ENCODE measurements around the gene MAFG. TPM values are rescaled to one million over a fixed set of nuclear protein-coding genes. Genes with fewer than 3 reads are reported as not detected.
A peak's percentile ranks its signal among the peaks of the same experiment; 100 is the strongest.

The MAFG gene
- total and polyA plus RNA-seq, 2 of the 13 experiments (the other 11 are each of a cell fraction or from before 2014, with no cell fraction given) = 14.5 to 20.0 TPM

DNA sequence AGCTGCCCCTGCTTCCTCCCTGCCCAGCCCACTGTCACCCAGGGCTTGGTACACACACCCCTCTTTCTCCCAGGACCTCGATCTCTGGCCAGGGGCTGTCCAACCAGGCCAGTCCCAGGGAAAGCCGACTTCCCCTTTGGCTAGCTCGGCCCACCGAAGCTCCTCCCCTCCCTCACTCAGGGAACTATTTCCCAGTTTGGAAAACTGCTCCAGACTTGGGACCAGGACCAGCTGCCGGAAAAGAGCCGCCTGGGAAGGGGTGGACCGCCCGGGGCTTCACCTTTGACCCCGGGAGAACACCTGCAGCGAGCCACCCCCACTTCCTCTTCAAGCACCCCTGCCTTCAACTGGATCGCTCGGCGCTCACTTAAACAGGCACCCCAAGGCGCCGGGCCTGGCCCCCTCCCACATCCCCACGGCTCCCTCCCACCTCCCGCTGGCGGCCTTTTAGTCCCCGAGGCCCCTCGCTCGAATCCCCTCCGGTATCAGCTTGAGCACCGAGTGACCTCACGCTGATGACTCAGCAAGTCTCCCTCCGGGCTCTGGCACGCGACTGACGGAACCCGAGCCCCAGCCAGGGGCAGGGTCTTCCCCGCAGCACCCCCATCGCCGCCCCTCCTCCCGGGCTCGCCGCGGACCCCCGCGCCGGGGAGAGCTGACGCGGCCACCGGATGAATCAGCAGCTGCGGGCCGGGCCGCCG is 934 bp downstream of the MAFG start (continued):
- no peak; the same call in 1 of the 2 replicates for TF ChIP-seq AHR (CRISPR knock-in tag; IDR thresholded peaks at IDR 0.05)
- TF ChIP-seq ZSCAN29 (CRISPR knock-in tag; conservative IDR thresholded peaks at IDR 0.05) = no peak; the same call in 1 of the 2 replicates
- no peak for TF ChIP-seq FOXP1 (IDR thresholded peaks at IDR 0.05)
- no peak for TF ChIP-seq FOXP1 (CRISPR knock-in tag; IDR thresholded peaks at IDR 0.05)
- no peak for TF ChIP-seq ZFP62 (CRISPR knock-in tag; IDR thresholded peaks at IDR 0.05)
- TF ChIP-seq FOXJ3 (CRISPR knock-in tag; IDR thresholded peaks at IDR 0.05; ENCODE audit: borderline replicate concordance) = no peak
- peak; percentile 29; the same call in 1 of the 2 replicates for TF ChIP-seq ZNF335 (CRISPR knock-in tag; IDR thresholded peaks at IDR 0.05)
- no peak; the same call in 1 of the 2 replicates for TF ChIP-seq ZNF543 (CRISPR knock-in tag; IDR thresholded peaks at IDR 0.05)
- TF ChIP-seq ZNF883 (CRISPR knock-in tag; IDR thresholded peaks at IDR 0.05; ENCODE audit: not compliant biosample characterization) = peak; percentile 40
- TF ChIP-seq, protein P1, sequence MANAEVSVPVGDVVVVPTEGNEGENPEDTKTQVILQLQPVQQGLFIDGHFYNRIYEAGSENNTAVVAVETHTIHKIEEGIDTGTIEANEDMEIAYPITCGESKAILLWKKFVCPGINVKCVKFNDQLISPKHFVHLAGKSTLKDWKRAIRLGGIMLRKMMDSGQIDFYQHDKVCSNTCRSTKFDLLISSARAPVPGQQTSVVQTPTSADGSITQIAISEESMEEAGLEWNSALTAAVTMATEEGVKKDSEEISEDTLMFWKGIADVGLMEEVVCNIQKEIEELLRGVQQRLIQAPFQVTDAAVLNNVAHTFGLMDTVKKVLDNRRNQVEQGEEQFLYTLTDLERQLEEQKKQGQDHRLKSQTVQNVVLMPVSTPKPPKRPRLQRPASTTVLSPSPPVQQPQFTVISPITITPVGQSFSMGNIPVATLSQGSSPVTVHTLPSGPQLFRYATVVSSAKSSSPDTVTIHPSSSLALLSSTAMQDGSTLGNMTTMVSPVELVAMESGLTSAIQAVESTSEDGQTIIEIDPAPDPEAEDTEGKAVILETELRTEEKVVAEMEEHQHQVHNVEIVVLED (CRISPR knock-in tag; IDR thresholded peaks at IDR 0.05; ENCODE audit: borderline replicate concordance) = peak; percentile 61; the same call in 1 of the 2 replicates
- peak; percentile 74; the same call in 1 of the 2 replicates for TF ChIP-seq MYC (CRISPR knock-in tag; IDR thresholded peaks at IDR 0.05; ENCODE audit: borderline replicate concordance)
- no peak for TF ChIP-seq HDAC6 (IDR thresholded peaks at IDR 0.05; ENCODE audit: low read depth, low read length)
- TF ChIP-seq ZNF567 (CRISPR knock-in tag; IDR thresholded peaks at IDR 0.05; ENCODE audit: borderline replicate concordance) = 0 out of 2 replicates have a peak, but pooled peaks have one; percentile 28
- no peak for TF ChIP-seq ZNF17 (CRISPR knock-in tag; IDR thresholded peaks at IDR 0.05)
- TF ChIP-seq ZFP90 (CRISPR knock-in tag; IDR thresholded peaks at IDR 0.05; ENCODE audit: borderline replicate concordance) = no peak; the same call in 1 of the 2 replicates
- TF ChIP-seq SP5 (CRISPR knock-in tag; IDR thresholded peaks at IDR 0.05; ENCODE audit: borderline replicate concordance, low read depth) = peak; percentile 35; the same call in 1 of the 2 replicates
- no peak for TF ChIP-seq FOXA3 (CRISPR knock-in tag; IDR thresholded peaks at IDR 0.05)
- TF ChIP-seq NR2C2 (CRISPR knock-in tag; IDR thresholded peaks at IDR 0.05; ENCODE audit: borderline replicate concordance) = peak; percentile 97
- TF ChIP-seq, protein P2, sequence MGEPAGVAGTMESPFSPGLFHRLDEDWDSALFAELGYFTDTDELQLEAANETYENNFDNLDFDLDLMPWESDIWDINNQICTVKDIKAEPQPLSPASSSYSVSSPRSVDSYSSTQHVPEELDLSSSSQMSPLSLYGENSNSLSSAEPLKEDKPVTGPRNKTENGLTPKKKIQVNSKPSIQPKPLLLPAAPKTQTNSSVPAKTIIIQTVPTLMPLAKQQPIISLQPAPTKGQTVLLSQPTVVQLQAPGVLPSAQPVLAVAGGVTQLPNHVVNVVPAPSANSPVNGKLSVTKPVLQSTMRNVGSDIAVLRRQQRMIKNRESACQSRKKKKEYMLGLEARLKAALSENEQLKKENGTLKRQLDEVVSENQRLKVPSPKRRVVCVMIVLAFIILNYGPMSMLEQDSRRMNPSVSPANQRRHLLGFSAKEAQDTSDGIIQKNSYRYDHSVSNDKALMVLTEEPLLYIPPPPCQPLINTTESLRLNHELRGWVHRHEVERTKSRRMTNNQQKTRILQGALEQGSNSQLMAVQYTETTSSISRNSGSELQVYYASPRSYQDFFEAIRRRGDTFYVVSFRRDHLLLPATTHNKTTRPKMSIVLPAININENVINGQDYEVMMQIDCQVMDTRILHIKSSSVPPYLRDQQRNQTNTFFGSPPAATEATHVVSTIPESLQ (CRISPR knock-in tag; conservative IDR thresholded peaks at IDR 0.05) = no peak
- TF ChIP-seq RBFOX2 (IDR thresholded peaks at IDR 0.05; ENCODE audit: low read depth, low read length) = peak; percentile 85; the same call in 1 of the 2 replicates
- TF ChIP-seq ZNF430 (CRISPR knock-in tag; IDR thresholded peaks at IDR 0.05) = peak; percentile 70; the same call in 1 of the 2 replicates
- no peak for TF ChIP-seq ZNF431 (CRISPR knock-in tag; IDR thresholded peaks at IDR 0.05; ENCODE audit: borderline replicate concordance, low read depth)
- TF ChIP-seq, protein P3, sequence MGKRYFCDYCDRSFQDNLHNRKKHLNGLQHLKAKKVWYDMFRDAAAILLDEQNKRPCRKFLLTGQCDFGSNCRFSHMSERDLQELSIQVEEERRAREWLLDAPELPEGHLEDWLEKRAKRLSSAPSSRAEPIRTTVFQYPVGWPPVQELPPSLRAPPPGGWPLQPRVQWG (CRISPR knock-in tag; IDR thresholded peaks at IDR 0.05; ENCODE audit: borderline replicate concordance, low read depth) = no peak
- TF ChIP-seq EP300 (IDR thresholded peaks at IDR 0.05; ENCODE audit: low read depth in 2 of 2, low read length in 2 of 2) = no peak
- no peak for TF ChIP-seq EP300 (CRISPR knock-in tag; IDR thresholded peaks at IDR 0.05; ENCODE audit: borderline replicate concordance)
- peak; percentile 54; the same call in 1 of the 2 replicates for TF ChIP-seq NFYB (CRISPR knock-in tag; IDR thresholded peaks at IDR 0.05)
- peak; percentile 82; the same call in 1 of the 2 replicates for TF ChIP-seq ETV5 (CRISPR knock-in tag; IDR thresholded peaks at IDR 0.05; ENCODE audit: borderline replicate concordance)

Measured in HepG2 (cell line).